ENCODE data around the gene TSPO2. TPM values are rescaled to one million over a fixed set of nuclear protein-coding genes. Genes with fewer than 3 reads are reported as not detected.

Gene TSPO2
- total and polyA plus RNA-seq, 2 of the 13 experiments (the other 11 are each of a cell fraction or from before 2014, with no cell fraction given), result 0.55 TPM; not detected in 1

DNA sequence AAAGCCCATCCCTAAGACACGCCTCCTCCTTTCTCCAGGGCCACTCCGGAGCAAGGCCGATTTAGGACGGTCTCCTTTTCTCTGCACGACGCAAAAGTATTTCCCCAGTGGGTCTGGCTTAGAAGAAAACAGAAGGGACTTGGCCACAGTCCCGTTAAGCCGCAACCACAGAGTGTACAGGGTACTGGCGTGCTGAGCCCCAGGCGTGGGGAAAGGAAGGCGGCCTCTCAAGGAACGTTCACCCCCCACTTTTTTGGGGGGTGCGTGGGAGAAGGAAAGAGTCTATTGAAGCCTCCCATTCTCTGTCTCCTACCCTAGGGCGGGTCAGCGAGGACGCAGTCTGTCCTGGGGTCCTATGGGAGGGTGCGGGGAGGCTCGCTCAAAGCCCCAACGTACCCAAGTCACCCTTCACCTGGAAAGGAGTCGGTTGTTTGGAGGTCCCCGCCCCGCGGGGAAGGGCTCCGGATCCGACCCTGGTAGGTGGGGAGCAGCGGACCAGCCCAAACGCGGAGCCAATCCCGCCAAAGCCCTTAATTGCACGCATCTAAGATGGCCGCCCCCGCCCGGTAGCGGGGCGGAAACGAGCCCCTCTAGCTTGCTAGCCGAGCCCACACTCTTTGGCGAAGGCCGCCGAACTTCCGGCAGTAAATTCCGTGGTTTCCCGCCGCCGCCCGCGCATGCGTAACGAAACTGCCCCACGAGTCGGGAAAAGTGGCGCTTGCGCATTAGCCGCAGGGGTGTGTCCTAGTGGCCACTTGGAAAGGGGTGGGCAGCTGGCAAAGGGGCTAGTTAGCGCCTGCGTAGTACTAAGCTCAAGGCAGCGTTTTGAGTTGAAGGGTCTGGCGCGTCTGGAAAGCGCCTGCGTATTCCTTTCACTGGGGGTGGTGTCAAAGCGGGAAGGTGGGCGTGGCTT lies 29.9 kb downstream of the TSPO2 start, which contains the start of gene OARD1 (continued):
- TF ChIP-seq, protein P1, sequence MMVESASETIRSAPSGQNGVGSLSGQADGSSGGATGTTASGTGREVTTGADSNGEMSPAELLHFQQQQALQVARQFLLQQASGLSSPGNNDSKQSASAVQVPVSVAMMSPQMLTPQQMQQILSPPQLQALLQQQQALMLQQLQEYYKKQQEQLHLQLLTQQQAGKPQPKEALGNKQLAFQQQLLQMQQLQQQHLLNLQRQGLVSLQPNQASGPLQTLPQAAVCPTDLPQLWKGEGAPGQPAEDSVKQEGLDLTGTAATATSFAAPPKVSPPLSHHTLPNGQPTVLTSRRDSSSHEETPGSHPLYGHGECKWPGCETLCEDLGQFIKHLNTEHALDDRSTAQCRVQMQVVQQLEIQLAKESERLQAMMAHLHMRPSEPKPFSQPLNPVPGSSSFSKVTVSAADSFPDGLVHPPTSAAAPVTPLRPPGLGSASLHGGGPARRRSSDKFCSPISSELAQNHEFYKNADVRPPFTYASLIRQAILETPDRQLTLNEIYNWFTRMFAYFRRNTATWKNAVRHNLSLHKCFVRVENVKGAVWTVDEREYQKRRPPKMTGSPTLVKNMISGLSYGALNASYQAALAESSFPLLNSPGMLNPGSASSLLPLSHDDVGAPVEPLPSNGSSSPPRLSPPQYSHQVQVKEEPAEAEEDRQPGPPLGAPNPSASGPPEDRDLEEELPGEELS (CRISPR knock-in tag; IDR thresholded peaks at IDR 0.05), result peak; percentile 50
- TF ChIP-seq ZNF205 (CRISPR knock-in tag; IDR thresholded peaks at IDR 0.05) (no peak), ZFP36L1 (CRISPR knock-in tag; IDR thresholded peaks at IDR 0.05) (no peak), KMT2B (CRISPR knock-in tag; IDR thresholded peaks at IDR 0.05) (peak; percentile 77), HDAC2 (CRISPR knock-in tag; IDR thresholded peaks at IDR 0.05) (no peak; the same call in 1 of the 2 replicates), ZNF335 (CRISPR knock-in tag; IDR thresholded peaks at IDR 0.05) (no peak), ZNF510 (CRISPR knock-in tag; IDR thresholded peaks at IDR 0.05; ENCODE audit: low read depth) (no peak), DNMT1 (CRISPR knock-in tag; IDR thresholded peaks at IDR 0.05) (0 out of 2 replicates have a peak, but pooled peaks have one; percentile 72), ELK4 (CRISPR knock-in tag; IDR thresholded peaks at IDR 0.05; ENCODE audit: borderline replicate concordance) (no peak; the same call in 1 of the 2 replicates), ZNF572 (CRISPR knock-in tag; IDR thresholded peaks at IDR 0.05) (no peak; the same call in 1 of the 2 replicates), HOXA9 (CRISPR knock-in tag; IDR thresholded peaks at IDR 0.05; ENCODE audit: borderline replicate concordance) (no peak), HNF1B (CRISPR knock-in tag; IDR thresholded peaks at IDR 0.05) (peak; percentile 12; the same call in 1 of the 2 replicates)
- TF ChIP-seq, protein P2, sequence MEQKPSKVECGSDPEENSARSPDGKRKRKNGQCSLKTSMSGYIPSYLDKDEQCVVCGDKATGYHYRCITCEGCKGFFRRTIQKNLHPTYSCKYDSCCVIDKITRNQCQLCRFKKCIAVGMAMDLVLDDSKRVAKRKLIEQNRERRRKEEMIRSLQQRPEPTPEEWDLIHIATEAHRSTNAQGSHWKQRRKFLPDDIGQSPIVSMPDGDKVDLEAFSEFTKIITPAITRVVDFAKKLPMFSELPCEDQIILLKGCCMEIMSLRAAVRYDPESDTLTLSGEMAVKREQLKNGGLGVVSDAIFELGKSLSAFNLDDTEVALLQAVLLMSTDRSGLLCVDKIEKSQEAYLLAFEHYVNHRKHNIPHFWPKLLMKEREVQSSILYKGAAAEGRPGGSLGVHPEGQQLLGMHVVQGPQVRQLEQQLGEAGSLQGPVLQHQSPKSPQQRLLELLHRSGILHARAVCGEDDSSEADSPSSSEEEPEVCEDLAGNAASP (CRISPR knock-in tag; IDR thresholded peaks at IDR 0.05; ENCODE audit: borderline replicate concordance), result no peak
- TF ChIP-seq, protein P3, sequence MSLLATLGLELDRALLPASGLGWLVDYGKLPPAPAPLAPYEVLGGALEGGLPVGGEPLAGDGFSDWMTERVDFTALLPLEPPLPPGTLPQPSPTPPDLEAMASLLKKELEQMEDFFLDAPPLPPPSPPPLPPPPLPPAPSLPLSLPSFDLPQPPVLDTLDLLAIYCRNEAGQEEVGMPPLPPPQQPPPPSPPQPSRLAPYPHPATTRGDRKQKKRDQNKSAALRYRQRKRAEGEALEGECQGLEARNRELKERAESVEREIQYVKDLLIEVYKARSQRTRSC (CRISPR knock-in tag; IDR thresholded peaks at IDR 0.05; ENCODE audit: low read depth), result 0 out of 2 replicates have a peak, but pooled peaks have one; percentile 43
- TF ChIP-seq, protein P4, sequence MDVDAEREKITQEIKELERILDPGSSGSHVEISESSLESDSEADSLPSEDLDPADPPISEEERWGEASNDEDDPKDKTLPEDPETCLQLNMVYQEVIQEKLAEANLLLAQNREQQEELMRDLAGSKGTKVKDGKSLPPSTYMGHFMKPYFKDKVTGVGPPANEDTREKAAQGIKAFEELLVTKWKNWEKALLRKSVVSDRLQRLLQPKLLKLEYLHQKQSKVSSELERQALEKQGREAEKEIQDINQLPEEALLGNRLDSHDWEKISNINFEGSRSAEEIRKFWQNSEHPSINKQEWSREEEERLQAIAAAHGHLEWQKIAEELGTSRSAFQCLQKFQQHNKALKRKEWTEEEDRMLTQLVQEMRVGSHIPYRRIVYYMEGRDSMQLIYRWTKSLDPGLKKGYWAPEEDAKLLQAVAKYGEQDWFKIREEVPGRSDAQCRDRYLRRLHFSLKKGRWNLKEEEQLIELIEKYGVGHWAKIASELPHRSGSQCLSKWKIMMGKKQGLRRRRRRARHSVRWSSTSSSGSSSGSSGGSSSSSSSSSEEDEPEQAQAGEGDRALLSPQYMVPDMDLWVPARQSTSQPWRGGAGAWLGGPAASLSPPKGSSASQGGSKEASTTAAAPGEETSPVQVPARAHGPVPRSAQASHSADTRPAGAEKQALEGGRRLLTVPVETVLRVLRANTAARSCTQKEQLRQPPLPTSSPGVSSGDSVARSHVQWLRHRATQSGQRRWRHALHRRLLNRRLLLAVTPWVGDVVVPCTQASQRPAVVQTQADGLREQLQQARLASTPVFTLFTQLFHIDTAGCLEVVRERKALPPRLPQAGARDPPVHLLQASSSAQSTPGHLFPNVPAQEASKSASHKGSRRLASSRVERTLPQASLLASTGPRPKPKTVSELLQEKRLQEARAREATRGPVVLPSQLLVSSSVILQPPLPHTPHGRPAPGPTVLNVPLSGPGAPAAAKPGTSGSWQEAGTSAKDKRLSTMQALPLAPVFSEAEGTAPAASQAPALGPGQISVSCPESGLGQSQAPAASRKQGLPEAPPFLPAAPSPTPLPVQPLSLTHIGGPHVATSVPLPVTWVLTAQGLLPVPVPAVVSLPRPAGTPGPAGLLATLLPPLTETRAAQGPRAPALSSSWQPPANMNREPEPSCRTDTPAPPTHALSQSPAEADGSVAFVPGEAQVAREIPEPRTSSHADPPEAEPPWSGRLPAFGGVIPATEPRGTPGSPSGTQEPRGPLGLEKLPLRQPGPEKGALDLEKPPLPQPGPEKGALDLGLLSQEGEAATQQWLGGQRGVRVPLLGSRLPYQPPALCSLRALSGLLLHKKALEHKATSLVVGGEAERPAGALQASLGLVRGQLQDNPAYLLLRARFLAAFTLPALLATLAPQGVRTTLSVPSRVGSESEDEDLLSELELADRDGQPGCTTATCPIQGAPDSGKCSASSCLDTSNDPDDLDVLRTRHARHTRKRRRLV (CRISPR knock-in tag; IDR thresholded peaks at IDR 0.05), result no peak

Measured in HepG2 (cell line).